Measurements from ENCODE around the gene DAP.
A peak's percentile ranks its signal among the peaks of the same experiment; 100 is the strongest.

Gene DAP

GRCh38 chr5:10708189-10708944 lies 52.7 kb downstream of the DAP start:
- no peak for DNase-seq

- no peak for DNase-seq
These were observed 53.6 kb downstream of the DAP start for GRCh38 chr5:10707198-10708142.

- DNase-seq: no peak
These were observed 54.7 kb downstream of the DAP start for GRCh38 chr5:10706326-10706725.

GRCh38 chr5:10705747-10706146 lies 55.3 kb downstream of the DAP start:
- DNase-seq: no peak

- DNase-seq: no peak
These were observed 55.9 kb downstream of the DAP start for GRCh38 chr5:10704949-10705621.

GRCh38 chr5:10703676-10704075 lies 57.4 kb downstream of the DAP start:
- no peak for DNase-seq

- DNase-seq: no peak
These were observed 58.0 kb downstream of the DAP start for GRCh38 chr5:10702911-10703491.

GRCh38 chr5:10702040-10702629 lies 58.9 kb downstream of the DAP start:
- no peak for DNase-seq

GRCh38 chr5:10701567-10702039 lies 59.4 kb downstream of the DAP start:
- no peak for DNase-seq

GRCh38 chr5:10700516-10700915 lies 60.5 kb downstream of the DAP start:
- no peak for DNase-seq

- DNase-seq: no peak
These were observed 61.0 kb downstream of the DAP start for GRCh38 chr5:10699987-10700386.

GRCh38 chr5:10699281-10699874 lies 61.7 kb downstream of the DAP start:
- DNase-seq: no peak

GRCh38 chr5:10695759-10696543 lies 65.1 kb downstream of the DAP start:
- DNase-seq: no peak

- peak; percentile 21 for DNase-seq
These were observed 65.9 kb downstream of the DAP start for GRCh38 chr5:10695055-10695649.

- DNase-seq: no peak
These were observed 68.9 kb downstream of the DAP start for GRCh38 chr5:10691826-10692785.

GRCh38 chr5:10690460-10691440 lies 70.3 kb downstream of the DAP start:
- no peak for DNase-seq

GRCh38 chr5:10689391-10690081 lies 71.5 kb downstream of the DAP start:
- DNase-seq: no peak
